GM21717 (cell line): ENCODE data around the gene REEP2.
"Not testable (repeated sequence)": the region's sequence is repeated elsewhere in the genome, so short reads cannot be mapped to it uniquely, and the experiment has no call there.

Experiments
- ATAC-seq: cut with Tn5 transposase; IDR thresholded peaks from one replicate; pipeline ENCODE4 v1.9.1; 2021; ENCODE audit warnings: mild to moderate bottlenecking, moderate library complexity; ENCODE audit not compliant: unreplicated experiment

The REEP2 gene

GRCh38 chr5:138438724-138439476 is at the start of gene REEP2:
Gene REEP2 (plus strand): TSS chr5:138439057. CDS start chr5:138439209, 152 bp downstream.
- peak; percentile 58 for ATAC-seq

- no peak for ATAC-seq
These were observed 49.5 kb upstream of the REEP2 start for GRCh38 chr5:138389332-138389731.

GRCh38 chr5:138389911-138390310 is 48.9 kb upstream of the REEP2 start:
- ATAC-seq, result not testable (repeated sequence)

GRCh38 chr5:138391859-138392386 is 46.9 kb upstream of the REEP2 start:
- no peak for ATAC-seq

GRCh38 chr5:138402640-138403039 is 36.2 kb upstream of the REEP2 start:
- peak; percentile 84 for ATAC-seq

- peak; percentile 90 for ATAC-seq
These were observed 30.8 kb upstream of the REEP2 start for GRCh38 chr5:138408023-138408422.

- not testable (repeated sequence) for ATAC-seq
These were observed 27.7 kb upstream of the REEP2 start for GRCh38 chr5:138410996-138411640.

GRCh38 chr5:138418444-138418843 is 20.4 kb upstream of the REEP2 start:
- no peak for ATAC-seq

- ATAC-seq, result no peak
These were observed 13.8 kb upstream of the REEP2 start for GRCh38 chr5:138425079-138425478.

GRCh38 chr5:138435943-138436342 is 2.9 kb upstream of the REEP2 start:
- ATAC-seq, result no peak

- ATAC-seq, result no peak
These were observed 694 bp upstream of the REEP2 start for GRCh38 chr5:138438003-138438723.

GRCh38 chr5:138439477-138440158 is 761 bp downstream of the REEP2 start:
- no peak for ATAC-seq

- ATAC-seq, result no peak
These were observed 1.6 kb downstream of the REEP2 start for GRCh38 chr5:138440159-138441073.

GRCh38 chr5:138441221-138441620 is 2.4 kb downstream of the REEP2 start:
- ATAC-seq, result no peak

- no peak for ATAC-seq
These were observed 5.4 kb downstream of the REEP2 start for GRCh38 chr5:138444078-138444773.

GRCh38 chr5:138444774-138445546 is 6.1 kb downstream of the REEP2 start:
- ATAC-seq, result no peak

- ATAC-seq, result no peak
These were observed 6.9 kb downstream of the REEP2 start for GRCh38 chr5:138445547-138446271.

- no peak for ATAC-seq
These were observed 9.2 kb downstream of the REEP2 start for GRCh38 chr5:138448070-138448469.
